Measurements from ENCODE around the gene ZNHIT2.

Gene ZNHIT2

DNA sequence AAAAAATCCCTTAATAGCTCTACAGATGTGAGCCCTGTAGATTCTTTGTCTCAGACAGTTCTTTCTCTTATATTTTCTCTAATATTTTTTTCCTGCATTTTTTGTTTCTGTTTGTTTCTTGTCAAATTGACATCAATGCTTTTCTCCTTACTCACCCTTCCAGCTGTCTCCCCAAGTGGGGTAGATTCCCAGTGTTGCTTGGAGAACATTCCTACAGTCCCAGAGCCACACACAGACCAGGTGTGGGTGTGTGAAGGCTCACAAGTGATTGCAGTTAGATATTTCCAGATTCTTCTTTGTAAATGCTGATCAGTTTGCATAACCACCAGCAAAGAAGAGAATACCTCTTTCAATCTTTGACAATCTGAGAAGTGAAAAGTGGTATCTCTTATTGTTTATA, 14.0 kb downstream of the ZNHIT2 start:
- DNase-seq (ENCODE audit: low spot score) = no peak

GRCh38 chr11:65102142-65103095, 15.1 kb downstream of the ZNHIT2 start:
- no peak for DNase-seq (ENCODE audit: low spot score)

DNA sequence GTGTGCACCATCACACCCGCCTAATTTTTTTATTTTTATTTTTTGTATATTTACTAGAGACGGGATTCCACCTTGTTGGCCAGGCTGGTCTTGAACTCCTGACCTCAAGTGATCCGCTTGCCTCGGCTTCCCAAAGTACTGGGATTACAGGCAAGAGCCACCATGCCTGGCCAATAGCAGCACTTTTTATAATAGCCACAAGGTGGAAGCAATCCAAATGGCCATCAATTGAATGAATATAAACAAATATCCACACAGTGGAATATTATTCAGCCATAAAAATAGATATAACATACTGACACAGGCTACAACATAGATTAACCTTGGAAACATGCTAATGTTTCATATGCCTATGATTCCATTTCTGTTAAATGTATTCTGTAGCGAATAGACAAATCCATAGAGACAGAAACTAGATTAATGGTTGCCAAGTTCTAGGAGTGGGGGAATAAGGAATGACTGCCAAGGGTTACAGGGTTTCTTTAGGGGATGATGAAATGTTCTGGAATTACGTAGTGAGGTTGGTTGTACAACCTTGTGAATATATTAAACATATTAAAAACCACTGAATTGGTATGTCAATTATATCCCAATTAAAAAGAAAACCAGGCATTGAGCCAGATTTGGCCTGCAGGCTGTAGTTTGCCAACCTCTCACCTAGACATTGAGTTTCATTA, 16.7 kb downstream of the ZNHIT2 start:
- no peak for DNase-seq (ENCODE audit: low spot score)

- DNase-seq (ENCODE audit: low spot score) = no peak
These were observed 20.6 kb downstream of the ZNHIT2 start for GRCh38 chr11:65096926-65097325.

- DNase-seq (ENCODE audit: low spot score) = peak; percentile 86
These were observed 21.3 kb downstream of the ZNHIT2 start, which contains the start of gene VPS51 for GRCh38 chr11:65095974-65096806. Gene VPS51, plus strand, starts transcription at chr11:65096214. Its CDS starts 37 bp downstream, at chr11:65096251.

DNA sequence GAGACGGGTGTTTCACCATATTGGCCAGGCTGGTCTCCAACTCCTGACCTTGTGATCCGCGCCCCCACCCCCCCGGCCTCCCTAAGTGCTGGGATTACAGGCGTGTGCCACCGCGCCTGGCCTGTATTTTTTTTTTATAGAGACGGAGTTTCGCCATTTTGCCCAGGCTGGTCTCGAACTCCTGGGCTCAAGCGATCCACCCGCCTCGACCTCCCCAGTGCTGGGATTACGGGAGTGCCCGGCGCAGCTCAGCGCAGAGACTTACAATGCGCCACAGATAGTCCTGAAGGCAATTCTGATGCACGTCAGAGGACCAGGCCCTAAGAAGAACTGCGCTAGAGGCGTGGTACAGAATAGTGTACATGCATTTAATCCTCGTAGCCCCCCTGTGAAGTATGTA, 22.1 kb downstream of the ZNHIT2 start:
- DNase-seq (ENCODE audit: low spot score) = no peak

DNA sequence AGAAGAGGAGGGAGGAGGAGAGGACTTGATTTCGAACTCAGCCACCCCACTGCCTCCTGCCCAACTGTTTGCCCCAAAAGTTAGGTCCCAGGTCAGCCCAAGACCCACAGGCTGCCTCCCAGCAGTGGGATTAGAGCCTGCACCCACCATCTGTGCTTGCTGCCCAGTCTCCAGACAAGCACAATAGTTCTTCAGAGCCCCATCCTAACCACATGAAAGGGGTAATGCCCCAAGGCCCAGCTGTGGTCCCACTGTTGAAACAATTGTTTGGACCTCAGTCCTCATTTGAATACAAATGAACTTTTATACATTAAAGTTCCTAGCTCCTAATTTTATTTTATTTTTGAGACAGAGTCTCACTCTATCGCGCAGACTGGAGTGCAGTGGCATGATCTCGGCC, 26.9 kb downstream of the ZNHIT2 start:
- DNase-seq (ENCODE audit: low spot score) = no peak

DNA sequence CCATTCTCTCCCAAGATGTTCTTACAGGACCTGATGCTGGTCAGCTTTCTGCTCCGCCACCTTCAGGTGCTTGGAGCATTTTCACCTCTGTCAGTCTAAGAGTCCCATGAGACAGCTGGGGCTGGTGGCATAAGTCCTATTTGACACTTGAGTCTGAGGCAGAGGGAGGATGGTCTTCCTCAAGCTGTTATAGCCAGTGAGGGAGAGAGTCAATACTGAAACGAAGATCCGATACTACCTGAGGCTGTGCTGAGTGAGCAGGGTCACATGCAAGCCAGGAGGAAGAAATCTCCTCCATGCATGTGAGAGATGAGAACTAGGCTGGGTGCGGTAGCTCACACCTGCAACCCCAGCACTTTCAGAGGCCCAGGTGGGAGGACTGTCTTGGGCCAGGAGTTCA, 27.9 kb downstream of the ZNHIT2 start:
- no peak for DNase-seq (ENCODE audit: low spot score)

DNA sequence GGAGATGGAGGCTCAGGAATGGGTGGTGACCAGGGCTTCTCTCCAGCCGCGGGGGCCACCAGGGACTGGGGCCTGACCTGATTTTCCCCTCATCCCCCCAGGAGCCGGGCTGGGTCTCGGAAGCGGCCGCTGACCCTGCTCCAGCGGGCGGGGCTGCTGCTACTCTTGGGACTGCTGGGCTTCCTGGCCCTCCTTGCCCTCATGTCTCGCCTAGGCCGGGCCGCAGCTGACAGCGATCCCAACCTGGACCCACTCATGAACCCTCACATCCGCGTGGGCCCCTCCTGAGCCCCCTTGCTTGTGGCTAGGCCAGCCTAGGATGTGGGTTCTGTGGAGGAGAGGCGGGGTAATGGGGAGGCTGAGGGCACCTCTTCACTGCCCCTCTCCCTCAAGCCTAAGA, 29.7 kb downstream of the ZNHIT2 start:
- no peak for DNase-seq (ENCODE audit: low spot score)

- DNase-seq (ENCODE audit: low spot score) = no peak
These were observed 30.3 kb downstream of the ZNHIT2 start for GRCh38 chr11:65087216-65087615.

DNA sequence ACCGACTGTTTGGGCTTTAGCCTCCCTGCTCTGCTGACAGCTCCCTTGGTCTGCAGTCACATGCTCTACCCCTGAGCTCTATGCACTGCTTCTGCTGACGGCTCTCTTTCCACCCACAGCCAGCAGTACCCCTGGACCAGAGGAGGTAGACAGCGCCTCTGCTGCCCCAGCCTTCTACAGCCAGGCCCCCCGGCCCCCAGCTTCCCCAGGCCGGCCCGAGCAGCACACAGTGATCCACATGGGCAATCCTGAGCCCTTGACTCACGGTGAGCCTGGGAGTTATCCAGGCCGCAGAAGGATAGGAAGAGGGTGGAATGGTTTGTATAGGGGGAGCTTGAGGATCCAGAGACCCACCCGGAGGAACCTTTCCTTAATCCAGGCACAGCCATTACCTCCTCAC, 30.7 kb downstream of the ZNHIT2 start:
- DNase-seq (ENCODE audit: low spot score) = no peak

- no peak for DNase-seq (ENCODE audit: low spot score)
These were observed 32.1 kb downstream of the ZNHIT2 start for GRCh38 chr11:65085446-65085845.

DNA sequence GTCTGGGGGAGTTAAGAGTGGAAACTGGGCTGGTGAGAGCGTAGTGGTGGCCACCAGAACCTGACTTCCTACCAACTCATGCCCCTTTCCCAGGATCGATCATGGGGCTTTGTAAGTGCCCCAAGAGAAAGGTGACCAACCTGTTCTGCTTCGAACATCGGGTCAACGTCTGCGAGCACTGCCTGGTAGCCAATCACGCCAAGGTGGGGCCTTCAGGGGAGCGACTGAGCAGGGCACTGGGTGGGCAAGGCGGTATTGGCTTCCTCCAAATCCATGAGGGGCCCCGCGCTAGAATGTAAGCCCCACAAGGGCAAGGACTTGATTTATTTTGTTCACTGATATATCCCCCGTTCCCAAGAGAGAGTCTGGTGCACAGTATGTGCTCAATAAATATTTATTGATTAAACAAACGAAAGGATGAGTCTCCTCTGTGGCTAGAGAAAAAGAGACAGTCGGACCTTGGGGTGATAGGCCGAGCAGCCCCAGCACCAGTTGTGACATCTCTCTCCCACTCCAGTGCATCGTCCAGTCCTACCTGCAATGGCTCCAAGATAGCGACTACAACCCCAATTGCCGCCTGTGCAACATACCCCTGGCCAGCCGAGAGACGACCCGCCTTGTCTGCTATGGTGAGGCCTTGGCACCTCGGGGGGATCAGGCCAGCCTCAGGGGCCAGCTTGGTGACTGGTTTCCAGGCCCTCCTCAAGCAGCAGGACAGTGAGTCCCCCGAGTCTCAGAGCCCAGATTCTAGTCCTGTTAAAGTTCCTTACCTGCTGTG, 32.7 kb downstream of the ZNHIT2 start:
- no peak for DNase-seq (ENCODE audit: low spot score)

- DNase-seq (ENCODE audit: low spot score) = peak; percentile 95
These were observed 33.5 kb downstream of the ZNHIT2 start, which contains the start of the genes CDCA5 and ZFPL1 for GRCh38 chr11:65083834-65084597. Gene CDCA5, minus strand, starts transcription at chr11:65084040. Its CDS starts 62 bp downstream, at chr11:65083978. Gene ZFPL1, plus strand, starts transcription at chr11:65084222. Its CDS starts 477 bp downstream, at chr11:65084699.

DNA sequence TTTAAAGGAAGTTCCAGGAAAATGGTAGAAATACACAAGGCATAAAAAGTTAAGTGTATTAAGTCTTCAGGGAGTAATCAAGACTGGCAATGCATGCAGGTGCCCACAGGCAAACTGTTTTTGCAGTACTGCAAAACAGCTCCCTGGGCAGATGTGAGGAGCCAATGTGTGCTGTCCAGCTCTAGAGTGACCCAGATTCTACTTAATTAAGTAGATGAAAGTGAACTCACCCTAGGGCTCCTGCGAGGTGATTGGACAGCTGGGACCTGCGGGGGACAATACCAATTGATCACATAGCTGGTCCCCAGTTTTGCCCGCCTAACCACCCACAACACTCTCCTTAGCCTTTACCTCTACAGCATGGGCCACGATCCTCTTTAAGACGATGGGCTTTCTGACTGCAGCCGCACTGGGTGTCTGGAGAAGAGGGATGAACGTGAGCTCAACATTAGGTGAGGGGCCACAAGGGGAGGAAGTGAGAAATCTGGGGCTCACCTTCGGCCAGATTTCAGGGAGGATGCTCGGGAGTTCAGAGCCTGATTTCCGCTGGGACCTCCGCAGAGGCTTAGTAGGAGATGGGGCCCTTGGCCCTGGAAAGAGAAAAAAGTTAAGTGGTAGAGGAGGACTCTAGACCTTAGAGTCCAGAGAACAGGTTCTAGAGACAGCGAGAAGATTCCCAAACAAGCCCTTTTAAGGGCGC, 34.2 kb downstream of the ZNHIT2 start:
- no peak for DNase-seq (ENCODE audit: low spot score)

DNA sequence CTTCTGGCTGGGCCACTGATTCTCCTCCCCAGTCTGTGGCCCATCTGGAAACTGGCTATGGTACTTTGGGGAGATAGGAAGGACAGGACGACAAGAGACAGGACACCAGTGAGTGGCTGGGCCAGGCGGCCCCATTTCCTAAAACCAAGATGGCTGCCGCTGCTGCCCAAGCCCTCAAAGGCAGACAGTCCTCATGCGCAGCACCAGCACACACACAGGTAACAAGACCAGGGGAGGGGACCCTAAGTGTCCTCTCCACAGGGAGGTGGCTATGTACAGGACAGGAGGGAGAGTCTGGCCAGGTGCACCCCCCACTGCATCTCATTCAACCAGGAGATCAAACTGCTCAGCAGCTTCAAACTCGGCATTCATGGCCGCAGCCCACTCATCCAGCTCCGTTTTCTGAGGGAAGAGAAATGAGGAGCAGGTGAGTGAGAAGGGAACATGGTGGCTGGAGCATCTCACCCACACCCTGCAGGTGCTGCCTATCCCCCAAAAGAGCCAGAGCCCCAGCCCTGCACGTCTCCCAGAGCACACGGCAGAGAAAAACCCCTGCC, 38.6 kb downstream of the ZNHIT2 start:
- DNase-seq (ENCODE audit: low spot score) = no peak

- peak; percentile 73 for DNase-seq (ENCODE audit: low spot score)
These were observed 39.4 kb downstream of the ZNHIT2 start for GRCh38 chr11:65078151-65078550.

DNA sequence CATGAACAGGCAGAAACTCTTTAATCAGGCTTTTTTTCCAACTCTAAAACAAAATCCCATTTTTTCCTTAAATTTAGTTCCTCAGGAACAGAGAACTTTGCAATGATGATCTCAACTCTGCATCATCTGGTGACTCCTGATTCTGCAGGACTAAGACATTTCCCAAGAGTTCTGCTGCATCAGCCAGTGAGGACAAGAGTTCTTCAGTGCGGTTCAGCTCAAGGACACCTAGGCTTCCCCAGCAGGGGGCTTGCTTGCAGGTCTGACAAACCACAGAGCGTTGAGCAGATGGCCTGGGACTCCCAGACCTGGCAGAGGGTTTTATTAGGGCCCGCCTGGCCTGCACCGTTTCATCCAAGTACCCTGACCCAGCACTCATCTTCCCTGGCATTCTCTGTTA, 40.0 kb downstream of the ZNHIT2 start:
- DNase-seq (ENCODE audit: low spot score) = no peak

- DNase-seq (ENCODE audit: low spot score) = no peak
These were observed 44.9 kb downstream of the ZNHIT2 start for GRCh38 chr11:65072631-65072966.

All from CD4-positive, alpha-beta T cell treated with Interleukin-6 at 100 ng/mL for 8 hours (primary cell).